OCI-M1 (cell line): ENCODE data around the gene FGFR3.

ENCODE experiments used
- DNase-seq: peaks from one replicate; lab custom pipeline; 2025; lab: John Stamatoyannopoulos, UW

The FGFR3 gene

GRCh38 chr4:1792832-1793495 lies at the start of gene FGFR3:
Gene FGFR3 (plus strand): TSS chr4:1793293. CDS start chr4:1793935, 642 bp downstream.
- peak; percentile 74 for DNase-seq

- DNase-seq, result no peak
Observed at GRCh38 chr4:1743551-1743950, 49.5 kb upstream of the FGFR3 start.

GRCh38 chr4:1743975-1744374 lies 49.1 kb upstream of the FGFR3 start:
- DNase-seq, result no peak

GRCh38 chr4:1744552-1744951 lies 48.5 kb upstream of the FGFR3 start:
- DNase-seq, result no peak

GRCh38 chr4:1745165-1745564 lies 47.9 kb upstream of the FGFR3 start:
- no peak for DNase-seq

- DNase-seq, result no peak
Observed at GRCh38 chr4:1745697-1746096, 47.4 kb upstream of the FGFR3 start.

GRCh38 chr4:1746265-1746691 lies 46.8 kb upstream of the FGFR3 start:
- peak; percentile 83 for DNase-seq

GRCh38 chr4:1746919-1747602 lies 46.0 kb upstream of the FGFR3 start:
- no peak for DNase-seq

GRCh38 chr4:1747603-1747967 lies 45.5 kb upstream of the FGFR3 start:
- no peak for DNase-seq

GRCh38 chr4:1748465-1748995 lies 44.6 kb upstream of the FGFR3 start:
- peak; percentile 86 for DNase-seq

GRCh38 chr4:1749370-1749769 lies 43.7 kb upstream of the FGFR3 start:
- no peak for DNase-seq

GRCh38 chr4:1749826-1750225 lies 43.3 kb upstream of the FGFR3 start:
- no peak for DNase-seq

GRCh38 chr4:1750381-1751154 lies 42.5 kb upstream of the FGFR3 start:
- DNase-seq, result no peak

- DNase-seq, result no peak
Observed at GRCh38 chr4:1751155-1751918, 41.8 kb upstream of the FGFR3 start.

- no peak for DNase-seq
Observed at GRCh38 chr4:1751919-1752283, 41.2 kb upstream of the FGFR3 start.

- no peak for DNase-seq
Observed at GRCh38 chr4:1752284-1753041, 40.6 kb upstream of the FGFR3 start.

GRCh38 chr4:1753294-1753696 lies 39.8 kb upstream of the FGFR3 start:
- DNase-seq, result no peak

- DNase-seq, result peak; percentile 23
Observed at GRCh38 chr4:1753697-1754311, 39.3 kb upstream of the FGFR3 start.

GRCh38 chr4:1754336-1754735 lies 38.8 kb upstream of the FGFR3 start:
- DNase-seq, result no peak

- no peak for DNase-seq
Observed at GRCh38 chr4:1755297-1755696, 37.8 kb upstream of the FGFR3 start.

GRCh38 chr4:1756079-1756478 lies 37.0 kb upstream of the FGFR3 start:
- no peak for DNase-seq
